Smooth muscle cell of the pulmonary artery (primary cell): ENCODE results near the gene TAF5L. TPM values are rescaled to one million over a fixed set of nuclear protein-coding genes. Genes with fewer than 3 reads are reported as not detected.

Experiments used
- total RNA-seq: library from RNA; depleted of rRNA; stranded (reverse); fragments of >200 nt; gene quantifications from 2 replicates; pipeline ENCODE4 v1.2.3, GENCODE V29; 2014

TAF5L gene
- 14.8 and 16.8 TPM in 2 replicates for total RNA-seq

DNA sequence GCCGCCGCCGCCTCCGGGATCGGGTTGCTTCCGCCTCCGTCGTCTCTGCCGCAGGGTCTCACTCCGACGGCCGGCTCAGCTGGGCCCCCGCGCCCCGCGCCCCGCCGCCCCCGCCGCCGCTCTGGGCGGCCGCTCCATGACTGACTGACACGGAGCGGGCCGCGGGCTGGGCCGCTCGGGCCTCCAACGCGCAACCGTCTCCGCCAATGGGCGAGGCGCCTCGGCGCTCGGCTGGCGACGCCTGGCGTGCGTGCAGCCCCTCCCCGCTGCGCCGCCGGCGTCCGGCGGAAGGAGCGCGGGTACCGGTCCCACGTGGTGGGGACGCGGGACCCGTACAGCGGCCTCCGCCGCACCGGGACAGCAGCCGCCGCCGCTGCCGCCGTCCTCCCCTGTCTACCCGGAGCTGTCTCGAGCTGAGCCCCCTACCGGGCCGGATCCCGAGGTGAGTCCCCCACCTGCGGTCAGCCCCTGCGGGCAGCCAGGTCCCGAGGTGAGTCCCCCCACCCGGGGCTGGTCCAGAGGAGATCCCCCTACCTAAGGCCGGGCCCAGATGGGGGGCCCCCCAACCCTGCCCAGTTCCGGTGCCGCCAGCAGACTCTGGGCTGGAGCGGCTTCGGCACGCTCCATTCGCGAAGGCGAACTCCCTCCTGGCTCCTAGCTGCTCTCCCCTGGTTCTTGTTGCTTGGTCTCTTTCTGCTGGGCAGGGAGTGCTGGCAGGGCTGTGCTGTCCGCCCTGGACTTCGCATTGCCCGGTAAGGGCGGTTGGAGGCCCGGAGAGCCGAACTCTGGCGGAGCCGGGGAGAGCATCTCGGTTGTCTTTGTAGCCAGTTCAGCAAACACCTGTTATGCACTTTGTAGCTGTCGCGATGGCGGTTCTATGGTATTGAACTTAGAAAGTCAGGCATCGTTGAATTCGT is at the start of gene TAF5L, which contains the start of gene URB2:
Gene TAF5L, minus strand, starts transcription at position 208 of the 917 bp plus-strand sequence. CDS start 11,640 bp downstream, outside the sequence.
Gene URB2, plus strand, starts transcription at position 333 of the 917 bp plus-strand sequence. CDS start 1,387 bp downstream, outside the sequence.

DNA sequence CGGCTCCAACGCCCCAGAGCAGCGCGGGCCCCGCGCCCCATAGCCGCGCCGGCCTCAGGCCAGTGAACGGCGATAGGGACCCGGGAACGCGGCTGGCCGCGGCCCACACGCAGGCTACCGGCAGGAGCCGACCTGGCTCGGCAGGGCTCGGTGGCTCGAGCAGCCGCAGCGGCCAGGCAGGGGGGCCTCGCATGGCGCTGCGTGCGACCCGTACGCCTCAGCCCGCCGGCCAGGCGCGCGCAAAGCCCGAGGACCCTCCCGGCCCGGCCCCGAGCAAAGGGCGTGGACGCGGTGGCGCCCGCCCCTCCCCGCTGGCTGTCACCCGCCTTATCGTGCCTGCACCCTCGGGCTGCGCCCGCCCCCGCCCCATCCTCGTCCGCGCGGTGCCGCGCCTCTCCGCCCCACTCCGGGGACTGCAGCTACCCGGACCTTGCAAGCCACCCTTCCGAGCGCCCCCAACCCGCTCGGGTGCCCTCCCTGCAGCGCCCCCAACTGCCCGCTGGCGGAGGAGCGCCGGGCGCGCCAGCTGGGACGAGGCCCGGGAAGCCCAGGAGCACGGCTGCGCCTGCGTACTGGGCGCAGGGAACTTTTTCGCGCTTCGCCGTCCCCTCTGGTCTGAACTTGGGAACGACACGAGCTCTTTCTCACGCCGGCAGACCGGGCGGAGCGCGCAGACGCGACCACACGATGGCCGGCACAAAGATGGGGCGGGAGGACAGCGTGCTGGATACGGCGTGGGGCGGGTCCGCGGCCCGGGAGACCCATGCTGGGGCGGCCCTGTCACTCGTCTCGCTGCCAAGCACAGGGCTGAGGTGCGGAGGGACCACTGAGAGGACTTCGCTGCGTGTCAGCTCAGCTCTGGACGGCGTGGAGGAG is 67.2 kb downstream of the TAF5L start, which contains the start of gene ABCB10:
Gene ABCB10, minus strand, starts transcription at position 248 of the 876 bp plus-strand sequence. Its CDS starts 55 bp downstream, at position 193.

Other genes with a start within 250 kb of the TAF5L start
- not detected in 2 replicates for gene ACTA1, start 192.0 kb downstream of the TAF5L start, total RNA-seq
- gene NUP133, start 117.8 kb downstream of the TAF5L start, total RNA-seq, result 28.2 and 34.7 TPM in 2 replicates
- gene ABCB10, start 67.4 kb downstream of the TAF5L start, total RNA-seq, result 15.9 and 17.7 TPM in 2 replicates
- gene URB2, start 125 bp upstream of the TAF5L start, total RNA-seq, result 8.3 and 15.0 TPM in 2 replicates